NB4 (cell line): ENCODE measurements around the gene CTNNA3.

Experiments
- MYC ChIP-seq: IDR thresholded peaks from 2 replicates; pipeline ENCODE4 v1.6.1; 2011; ENCODE audit warnings: low read depth, low read length
- POLR2A ChIP-seq: IDR thresholded peaks from 2 replicates; pipeline ENCODE4 v1.6.1; 2011; ENCODE audit warnings: mild to moderate bottlenecking; ENCODE audit not compliant: insufficient read length; ENCODE audit errors: extremely low read depth
- TF ChIP-seq, protein P1 (sequence below): IDR thresholded peaks from one replicate; pipeline ENCODE4 v1.5.1; 2012; ENCODE audit warnings: low read depth, low read length
- TF ChIP-seq, protein P2 (sequence below): IDR thresholded peaks from 2 replicates; pipeline ENCODE4 v1.6.1; 2011; ENCODE audit warnings: low read depth, low read length

DNA sequence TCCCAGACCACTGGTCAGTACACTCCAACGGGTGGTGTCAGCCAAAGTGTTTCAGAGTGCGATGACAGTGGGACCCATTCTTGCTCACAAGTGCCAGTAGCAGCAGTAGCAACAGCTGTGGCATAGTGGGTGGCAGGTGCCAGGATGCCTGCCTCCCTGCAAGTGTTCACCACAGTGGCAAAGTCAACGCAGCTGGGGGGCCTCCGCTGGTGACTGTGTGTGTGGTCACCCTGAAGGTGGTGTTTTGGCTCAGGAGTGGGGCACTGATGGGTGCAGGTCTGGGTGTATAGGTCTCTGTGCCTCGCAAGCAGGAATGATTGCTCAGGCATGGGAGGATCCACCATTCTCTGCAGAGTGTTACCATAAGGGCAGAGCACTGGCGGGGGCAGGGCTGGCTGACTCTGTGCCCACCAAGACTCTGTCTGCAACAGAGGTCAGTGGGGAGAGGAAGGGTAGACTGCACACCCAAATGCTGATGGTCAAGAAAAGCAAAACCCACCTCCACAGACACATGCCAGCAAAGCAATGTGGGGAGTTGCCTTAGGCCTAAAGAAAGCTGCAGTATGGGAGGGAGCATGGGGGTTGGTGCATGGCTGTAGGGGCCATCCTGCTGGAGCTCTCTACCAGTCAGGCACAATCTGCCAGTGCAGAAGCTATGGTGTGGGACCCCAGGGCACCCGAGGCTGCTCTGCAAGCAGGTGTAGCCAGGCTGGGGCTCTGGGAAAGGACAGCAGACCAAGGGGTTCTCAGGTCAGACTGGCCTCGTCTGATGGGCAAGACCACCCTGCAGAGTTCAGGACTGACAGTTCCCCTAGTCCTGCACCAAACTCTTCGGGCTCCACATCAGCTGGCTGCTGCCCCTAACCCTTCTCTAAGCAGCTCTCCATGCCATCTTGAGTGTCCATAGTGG is 368.1 kb downstream of the CTNNA3 start:
- TF ChIP-seq, protein P1, sequence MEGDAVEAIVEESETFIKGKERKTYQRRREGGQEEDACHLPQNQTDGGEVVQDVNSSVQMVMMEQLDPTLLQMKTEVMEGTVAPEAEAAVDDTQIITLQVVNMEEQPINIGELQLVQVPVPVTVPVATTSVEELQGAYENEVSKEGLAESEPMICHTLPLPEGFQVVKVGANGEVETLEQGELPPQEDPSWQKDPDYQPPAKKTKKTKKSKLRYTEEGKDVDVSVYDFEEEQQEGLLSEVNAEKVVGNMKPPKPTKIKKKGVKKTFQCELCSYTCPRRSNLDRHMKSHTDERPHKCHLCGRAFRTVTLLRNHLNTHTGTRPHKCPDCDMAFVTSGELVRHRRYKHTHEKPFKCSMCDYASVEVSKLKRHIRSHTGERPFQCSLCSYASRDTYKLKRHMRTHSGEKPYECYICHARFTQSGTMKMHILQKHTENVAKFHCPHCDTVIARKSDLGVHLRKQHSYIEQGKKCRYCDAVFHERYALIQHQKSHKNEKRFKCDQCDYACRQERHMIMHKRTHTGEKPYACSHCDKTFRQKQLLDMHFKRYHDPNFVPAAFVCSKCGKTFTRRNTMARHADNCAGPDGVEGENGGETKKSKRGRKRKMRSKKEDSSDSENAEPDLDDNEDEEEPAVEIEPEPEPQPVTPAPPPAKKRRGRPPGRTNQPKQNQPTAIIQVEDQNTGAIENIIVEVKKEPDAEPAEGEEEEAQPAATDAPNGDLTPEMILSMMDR = no peak
- TF ChIP-seq, protein P2, sequence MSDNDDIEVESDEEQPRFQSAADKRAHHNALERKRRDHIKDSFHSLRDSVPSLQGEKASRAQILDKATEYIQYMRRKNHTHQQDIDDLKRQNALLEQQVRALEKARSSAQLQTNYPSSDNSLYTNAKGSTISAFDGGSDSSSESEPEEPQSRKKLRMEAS = no peak
- TF ChIP-seq POLR2A (no peak), MYC (no peak)
